ENCODE measurements around the gene RTN4RL2. TPM values are rescaled to one million over a fixed set of nuclear protein-coding genes. Genes with fewer than 3 reads are reported as not detected.

Gene RTN4RL2
- total RNA-seq, 1 experiment from 2014 or later, result 0.90 TPM

DNA sequence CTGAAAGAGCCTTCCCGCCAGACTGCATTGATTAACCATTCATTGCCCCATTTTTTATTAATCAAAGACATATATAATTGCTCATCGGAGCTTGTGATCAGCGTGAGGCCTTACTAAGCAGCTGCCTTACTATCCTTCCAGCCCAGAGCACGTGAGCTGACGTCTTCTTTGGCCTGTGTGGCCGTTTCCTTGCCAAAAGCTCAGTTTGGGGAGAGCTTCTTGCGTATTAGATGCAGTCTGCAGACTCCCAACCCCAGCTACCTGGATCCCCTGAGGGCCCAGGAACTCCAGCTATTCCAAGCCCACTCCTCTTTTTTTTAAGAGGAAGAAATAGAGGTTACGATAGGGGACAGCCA, 32.6 kb upstream of the RTN4RL2 start:
- H3K4me3 ChIP-seq (ENCODE audit: low read depth in 2 of 2, low read length in 2 of 2), result no peak overlapping the region
- POLR2A ChIA-PET, result no interaction called here
- in situ Hi-C loops (cut with HindIII; ENCODE audit: low pct_unique_long_range_greater_than_20kb, low sequenced_read_pairs) (no loop called here), intact Hi-C loops (cut with micrococcal nuclease; ENCODE audit: unreplicated experiment) (no loop called here)
- no peak overlapping the region for H3K27ac ChIP-seq (ENCODE audit: low read length)
- H3K27me3 ChIP-seq (ENCODE audit: control insufficient read depth, insufficient read depth, low read length), result 0 out of 2 replicates have a peak, but pooled peaks cover 6% of the 10 kb centered on the region
- BruUV-seq (replicated peaks), result no TSS peak
- no peak for TF ChIP-seq POLR2AphosphoS5 (IDR thresholded peaks at IDR 0.05; ENCODE audit: low read depth, low read length)
- TF ChIP-seq, protein P1, sequence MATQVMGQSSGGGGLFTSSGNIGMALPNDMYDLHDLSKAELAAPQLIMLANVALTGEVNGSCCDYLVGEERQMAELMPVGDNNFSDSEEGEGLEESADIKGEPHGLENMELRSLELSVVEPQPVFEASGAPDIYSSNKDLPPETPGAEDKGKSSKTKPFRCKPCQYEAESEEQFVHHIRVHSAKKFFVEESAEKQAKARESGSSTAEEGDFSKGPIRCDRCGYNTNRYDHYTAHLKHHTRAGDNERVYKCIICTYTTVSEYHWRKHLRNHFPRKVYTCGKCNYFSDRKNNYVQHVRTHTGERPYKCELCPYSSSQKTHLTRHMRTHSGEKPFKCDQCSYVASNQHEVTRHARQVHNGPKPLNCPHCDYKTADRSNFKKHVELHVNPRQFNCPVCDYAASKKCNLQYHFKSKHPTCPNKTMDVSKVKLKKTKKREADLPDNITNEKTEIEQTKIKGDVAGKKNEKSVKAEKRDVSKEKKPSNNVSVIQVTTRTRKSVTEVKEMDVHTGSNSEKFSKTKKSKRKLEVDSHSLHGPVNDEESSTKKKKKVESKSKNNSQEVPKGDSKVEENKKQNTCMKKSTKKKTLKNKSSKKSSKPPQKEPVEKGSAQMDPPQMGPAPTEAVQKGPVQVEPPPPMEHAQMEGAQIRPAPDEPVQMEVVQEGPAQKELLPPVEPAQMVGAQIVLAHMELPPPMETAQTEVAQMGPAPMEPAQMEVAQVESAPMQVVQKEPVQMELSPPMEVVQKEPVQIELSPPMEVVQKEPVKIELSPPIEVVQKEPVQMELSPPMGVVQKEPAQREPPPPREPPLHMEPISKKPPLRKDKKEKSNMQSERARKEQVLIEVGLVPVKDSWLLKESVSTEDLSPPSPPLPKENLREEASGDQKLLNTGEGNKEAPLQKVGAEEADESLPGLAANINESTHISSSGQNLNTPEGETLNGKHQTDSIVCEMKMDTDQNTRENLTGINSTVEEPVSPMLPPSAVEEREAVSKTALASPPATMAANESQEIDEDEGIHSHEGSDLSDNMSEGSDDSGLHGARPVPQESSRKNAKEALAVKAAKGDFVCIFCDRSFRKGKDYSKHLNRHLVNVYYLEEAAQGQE (IDR thresholded peaks at IDR 0.05; ENCODE audit: insufficient read depth in 1 of 2, low read depth in 2 of 2, low read length in 1 of 2), result no peak
- TF ChIP-seq, protein P2, sequence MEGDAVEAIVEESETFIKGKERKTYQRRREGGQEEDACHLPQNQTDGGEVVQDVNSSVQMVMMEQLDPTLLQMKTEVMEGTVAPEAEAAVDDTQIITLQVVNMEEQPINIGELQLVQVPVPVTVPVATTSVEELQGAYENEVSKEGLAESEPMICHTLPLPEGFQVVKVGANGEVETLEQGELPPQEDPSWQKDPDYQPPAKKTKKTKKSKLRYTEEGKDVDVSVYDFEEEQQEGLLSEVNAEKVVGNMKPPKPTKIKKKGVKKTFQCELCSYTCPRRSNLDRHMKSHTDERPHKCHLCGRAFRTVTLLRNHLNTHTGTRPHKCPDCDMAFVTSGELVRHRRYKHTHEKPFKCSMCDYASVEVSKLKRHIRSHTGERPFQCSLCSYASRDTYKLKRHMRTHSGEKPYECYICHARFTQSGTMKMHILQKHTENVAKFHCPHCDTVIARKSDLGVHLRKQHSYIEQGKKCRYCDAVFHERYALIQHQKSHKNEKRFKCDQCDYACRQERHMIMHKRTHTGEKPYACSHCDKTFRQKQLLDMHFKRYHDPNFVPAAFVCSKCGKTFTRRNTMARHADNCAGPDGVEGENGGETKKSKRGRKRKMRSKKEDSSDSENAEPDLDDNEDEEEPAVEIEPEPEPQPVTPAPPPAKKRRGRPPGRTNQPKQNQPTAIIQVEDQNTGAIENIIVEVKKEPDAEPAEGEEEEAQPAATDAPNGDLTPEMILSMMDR (IDR thresholded peaks at IDR 0.05), result no peak
- no peak for TF ChIP-seq TCF7L2 (IDR thresholded peaks at IDR 0.05; ENCODE audit: low read depth, low read length)
- no peak for TF ChIP-seq SIN3A (IDR thresholded peaks at IDR 0.05; ENCODE audit: borderline replicate concordance, insufficient read depth, low read depth, low read length)
- H3K4me1 ChIP-seq (ENCODE audit: control insufficient read depth, insufficient read depth, low read length), result peaks cover 8% of the 10 kb centered on the region
- no peaks in the 10 kb centered on the region for H3K9me3 ChIP-seq (ENCODE audit: control insufficient read depth, insufficient read depth, low read depth, low read length)
- no peak for DNase-seq (ENCODE audit: low read depth, low spot score)
- CTCF ChIA-PET, result no interaction called here
- no peaks in the 10 kb centered on the region for H3K36me3 ChIP-seq (ENCODE audit: control insufficient read depth, insufficient read depth, low read length)
- ATAC-seq, result no peak

DNA sequence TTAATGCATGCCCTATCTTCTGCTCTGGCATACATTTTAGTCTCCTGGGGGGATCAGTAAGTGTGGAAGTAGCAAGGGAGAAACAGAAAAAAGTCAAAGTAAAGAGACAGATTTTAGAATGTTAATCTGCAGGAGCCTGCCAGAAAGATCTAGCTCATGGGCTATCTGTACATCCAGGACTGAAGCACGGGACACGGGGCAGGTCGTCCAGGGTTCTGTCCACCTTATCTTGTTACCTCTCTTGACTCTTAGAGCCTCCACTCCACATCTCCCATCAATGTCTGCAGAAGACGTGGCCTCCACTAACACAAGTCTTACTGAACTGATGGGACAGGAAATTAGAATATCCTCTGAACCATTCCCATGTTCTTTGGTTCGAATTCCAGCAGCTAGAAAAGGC, 31.7 kb upstream of the RTN4RL2 start:
- 0 out of 2 replicates have a peak, but pooled peaks cover 6% of the 10 kb centered on the region for H3K27me3 ChIP-seq (ENCODE audit: control insufficient read depth, insufficient read depth, low read length)
- peaks cover 8% of the 10 kb centered on the region for H3K4me1 ChIP-seq (ENCODE audit: control insufficient read depth, insufficient read depth, low read length)
- POLR2A ChIA-PET, result no interaction called here
- no peaks in the 10 kb centered on the region for H3K36me3 ChIP-seq (ENCODE audit: control insufficient read depth, insufficient read depth, low read length)
- no peak overlapping the region for H3K27ac ChIP-seq (ENCODE audit: low read length)
- in situ Hi-C loops (cut with HindIII; ENCODE audit: low pct_unique_long_range_greater_than_20kb, low sequenced_read_pairs), result no loop called here
- TF ChIP-seq POLR2AphosphoS5 (IDR thresholded peaks at IDR 0.05; ENCODE audit: low read depth, low read length) (no peak), TCF7L2 (IDR thresholded peaks at IDR 0.05; ENCODE audit: low read depth, low read length) (no peak), SIN3A (IDR thresholded peaks at IDR 0.05; ENCODE audit: borderline replicate concordance, insufficient read depth, low read depth, low read length) (no peak)
- TF ChIP-seq, protein P1 (IDR thresholded peaks at IDR 0.05; ENCODE audit: insufficient read depth in 1 of 2, low read depth in 2 of 2, low read length in 1 of 2), result no peak
- TF ChIP-seq, protein P2 (IDR thresholded peaks at IDR 0.05), result no peak
- no TSS peak for BruUV-seq (replicated peaks)
- no peak overlapping the region for H3K4me3 ChIP-seq (ENCODE audit: low read depth in 2 of 2, low read length in 2 of 2)
- no peak for ATAC-seq
- DNase-seq (ENCODE audit: low read depth, low spot score), result no peak
- H3K9me3 ChIP-seq (ENCODE audit: control insufficient read depth, insufficient read depth, low read depth, low read length), result no peaks in the 10 kb centered on the region
- CTCF ChIA-PET, result no interaction called here
- intact Hi-C loops (cut with micrococcal nuclease; ENCODE audit: unreplicated experiment), result no loop called here
